ENCODE results near the gene DBP. TPM values are rescaled to one million over a fixed set of nuclear protein-coding genes. Genes with fewer than 3 reads are reported as not detected.

DBP gene
- total RNA-seq, 1 experiment from 2014 or later: 12.6 TPM

DNA sequence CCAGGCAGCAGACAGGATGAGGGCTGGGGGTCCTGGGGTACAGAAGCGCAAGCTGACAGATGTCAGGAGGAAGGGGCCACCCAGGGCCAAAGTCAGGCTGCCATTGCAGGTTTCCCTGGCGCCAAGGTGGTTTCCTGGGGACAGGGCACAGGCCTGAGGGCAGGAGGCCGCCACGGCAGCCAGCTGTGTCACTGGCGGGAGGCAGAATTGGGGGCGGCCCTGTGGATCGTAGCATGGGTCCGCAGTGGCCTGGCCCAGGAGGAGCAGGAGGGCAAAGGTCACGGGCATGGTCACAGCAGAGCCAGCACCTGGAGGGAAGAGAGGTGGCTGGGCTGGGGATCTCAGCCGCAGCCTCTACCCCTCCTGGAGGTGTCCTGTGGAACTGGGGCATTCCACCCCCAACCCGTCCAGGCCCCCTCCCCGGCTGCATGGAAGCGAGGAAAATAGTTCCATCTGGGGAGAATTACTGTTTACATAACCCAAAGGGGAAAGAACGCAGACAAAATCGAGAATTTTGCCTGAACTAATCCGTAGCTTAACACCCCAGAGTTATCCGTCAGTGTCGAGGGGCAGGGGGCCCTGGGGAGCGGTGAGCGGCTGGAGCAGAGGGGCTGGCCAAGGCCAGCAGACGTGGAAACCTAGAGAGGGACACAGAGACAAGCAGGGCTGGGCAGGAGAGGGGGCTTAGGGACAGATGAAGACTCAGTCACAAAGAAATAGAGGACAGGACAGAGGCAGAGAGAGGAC is 33.7 kb upstream of the DBP start:
- Histone ChIP-seq H2BK120ac (ENCODE audit: low read depth, low read length, poor library complexity, severe bottlenecking) (no peak overlapping the region), H4K5ac (ENCODE audit: insufficient read length, low read depth, low read length) (no peak overlapping the region), H3K9ac (ENCODE audit: extremely low read depth, insufficient read length, low read length) (no peak overlapping the region), H3K4me2 (ENCODE audit: insufficient read depth, insufficient read length, low read length) (no peak overlapping the region), H3K23me2 (ENCODE audit: insufficient read length, low read depth, low read length, poor library complexity, severe bottlenecking) (no peaks in the 10 kb centered on the region), H4K20me1 (ENCODE audit: control insufficient read depth, insufficient read depth, insufficient read length) (peaks cover 2% of the 10 kb centered on the region), H4K8ac (replicated peaks; ENCODE audit: insufficient read length, low read depth, low read length) (no peak overlapping the region), H3K18ac (ENCODE audit: insufficient read length, low read depth, low read length) (no peak overlapping the region), H3K4me1 (ENCODE audit: insufficient read depth, low read length) (no peaks in the 10 kb centered on the region; the same call in 1 of the 2 replicates), H4K91ac (ENCODE audit: insufficient read length, low read depth, low read length) (no peak overlapping the region), H2BK15ac (ENCODE audit: low read depth, low read length) (no peak overlapping the region), H2AK5ac (ENCODE audit: insufficient read length, low read length) (no peak overlapping the region), H3K9me3 (ENCODE audit: control insufficient read depth, low read depth, low read length) (no peaks in the 10 kb centered on the region), H2BK5ac (ENCODE audit: insufficient read length, low read length) (no peak overlapping the region), H3K27ac (ENCODE audit: insufficient read length, low read depth, low read length) (no peak overlapping the region), H3K56ac (ENCODE audit: insufficient read length, low read depth, low read length) (no peak overlapping the region), H3T11ph (ENCODE audit: low read length) (no peak overlapping the region), H3K79me2 (ENCODE audit: insufficient read depth, low read length) (no peaks in the 10 kb centered on the region), H3K4ac (ENCODE audit: low read depth, low read length) (no peak overlapping the region), H3K14ac (ENCODE audit: insufficient read depth, low read length) (no peak overlapping the region), H3K23ac (ENCODE audit: insufficient read length, low read depth, low read length) (no peak overlapping the region), H2AFZ (ENCODE audit: low read length) (no peak overlapping the region), H3K79me1 (ENCODE audit: insufficient read depth, low read depth, low read length, poor library complexity, severe bottlenecking) (no peaks in the 10 kb centered on the region), H2BK12ac (ENCODE audit: insufficient read length, low read depth, low read length) (no peak overlapping the region), H2BK20ac (ENCODE audit: low read depth, low read length, poor library complexity, severe bottlenecking) (no peak overlapping the region), H3K27me3 (ENCODE audit: insufficient read depth, low read length) (no peaks in the 10 kb centered on the region)
- Mint-ChIP-seq H3K36me3 (ENCODE audit: insufficient read depth in 1 of 3, low read depth in 3 of 3) (peaks cover 0 to 9% (median 7%) of the 10 kb centered on the region in 3 experiments; a peak in 5 of 7 replicates), H3K27me3 (ENCODE audit: low read depth) (peaks cover 2% of the 10 kb centered on the region), H3K27ac (peak overlapping the region in 2 of 3 experiments; percentile 27 to 46; a peak in 3 of 7 replicates), H3K4me1 (peaks cover 29 to 35% of the 10 kb centered on the region in 2 experiments), H3K9me3 (peaks cover 8 to 11% of the 10 kb centered on the region in 2 experiments), H3K4me3 (peak overlapping the region in 1 of 2 experiments; percentile 27; a peak in 1 of 5 replicates)
- no peak for DNase-seq
- TF ChIP-seq, protein P1, sequence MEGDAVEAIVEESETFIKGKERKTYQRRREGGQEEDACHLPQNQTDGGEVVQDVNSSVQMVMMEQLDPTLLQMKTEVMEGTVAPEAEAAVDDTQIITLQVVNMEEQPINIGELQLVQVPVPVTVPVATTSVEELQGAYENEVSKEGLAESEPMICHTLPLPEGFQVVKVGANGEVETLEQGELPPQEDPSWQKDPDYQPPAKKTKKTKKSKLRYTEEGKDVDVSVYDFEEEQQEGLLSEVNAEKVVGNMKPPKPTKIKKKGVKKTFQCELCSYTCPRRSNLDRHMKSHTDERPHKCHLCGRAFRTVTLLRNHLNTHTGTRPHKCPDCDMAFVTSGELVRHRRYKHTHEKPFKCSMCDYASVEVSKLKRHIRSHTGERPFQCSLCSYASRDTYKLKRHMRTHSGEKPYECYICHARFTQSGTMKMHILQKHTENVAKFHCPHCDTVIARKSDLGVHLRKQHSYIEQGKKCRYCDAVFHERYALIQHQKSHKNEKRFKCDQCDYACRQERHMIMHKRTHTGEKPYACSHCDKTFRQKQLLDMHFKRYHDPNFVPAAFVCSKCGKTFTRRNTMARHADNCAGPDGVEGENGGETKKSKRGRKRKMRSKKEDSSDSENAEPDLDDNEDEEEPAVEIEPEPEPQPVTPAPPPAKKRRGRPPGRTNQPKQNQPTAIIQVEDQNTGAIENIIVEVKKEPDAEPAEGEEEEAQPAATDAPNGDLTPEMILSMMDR (conservative IDR thresholded peaks at IDR 0.05): no peak
- no CpG with 5 or more reads among the region's 21 CpGs for WGBS (ENCODE audit: extremely low coverage, insufficient read length, low lambda C conversion rate)
